H1 (cell line): ENCODE data around the gene TTC23. TPM values are rescaled to one million over a fixed set of nuclear protein-coding genes. Genes with fewer than 3 reads are reported as not detected.

ENCODE experiments used
- CTCF ChIA-PET: fragments of 300-600 bp; sonication (Branson Sonifier 250); formaldehyde crosslinking; loops from one replicate; lab custom pipeline; 2021; ENCODE audit not compliant: partially characterized antibody; lab: Charles Lee
- POLR2A ChIA-PET: fragments of 300-600 bp; sonication (Branson Sonifier 250); formaldehyde crosslinking; loops from one replicate; lab custom pipeline; 2021; ENCODE audit warnings: inconsistent platforms; ENCODE audit not compliant: partially characterized antibody; lab: Charles Lee
- DNase-seq, 2 experiments: peaks; one replicate each; pipeline versions ENCODE4 v3.0.0 to v3.0.0-alpha.2; 2010 to 2022; ENCODE audit warnings: low spot score in 2 of 2, low read depth in 1 of 2, mixed read lengths in 1 of 2
- FAIRE-seq: peaks from 2 replicates; lab custom pipeline; 2011; peaks lifted over from hg19 to GRCh38; lab: Jason Lieb, UNC
- H2AFZ ChIP-seq: 2 replicates; pipeline ENCODE4 v1.8.1; 2012; ENCODE audit warnings: low read length, inconsistent platforms
- H2AK5ac ChIP-seq: 2 replicates; pipeline ENCODE4 v1.6.1; 2013; ENCODE audit warnings: low read depth, low read length
- H2BK120ac ChIP-seq: replicated peaks from 2 replicates; pipeline ENCODE3; 2013; ENCODE audit warnings: low read depth, low read length, inconsistent platforms
- H2BK12ac ChIP-seq: 2 replicates; pipeline ENCODE4 v1.6.1; 2013; ENCODE audit warnings: low read depth, low read length
- H2BK15ac ChIP-seq: 2 replicates; pipeline ENCODE4 v1.6.1; 2013; ENCODE audit warnings: low read length
- H2BK20ac ChIP-seq: 2 replicates; pipeline ENCODE4 v1.6.1; 2013; ENCODE audit warnings: low read length
- H2BK5ac ChIP-seq: 2 replicates; pipeline ENCODE4 v1.6.1; 2013; ENCODE audit warnings: low read depth, low read length
- H3K14ac ChIP-seq: 2 replicates; pipeline ENCODE4 v1.6.1; 2013; ENCODE audit warnings: inconsistent platforms; ENCODE audit not compliant: insufficient read length
- H3K18ac ChIP-seq: 2 replicates; pipeline ENCODE4 v1.6.1; 2013; ENCODE audit warnings: low read length; ENCODE audit errors: extremely low read depth
- H3K23ac ChIP-seq: 2 replicates; pipeline ENCODE4 v1.6.1; 2013; ENCODE audit warnings: inconsistent platforms; ENCODE audit not compliant: insufficient read length
- H3K23me2 ChIP-seq: 2 replicates; pipeline ENCODE4 v1.6.1; 2013; ENCODE audit warnings: low read depth, low read length
- H3K27ac ChIP-seq: 2 replicates; pipeline ENCODE4 v1.6.1; 2011; ENCODE audit warnings: low read depth, low read length, inconsistent platforms
- H3K27me3 ChIP-seq, 4 experiments: replicated peaks in 1 of 4; 1 replicate in 1 of 4; 2 replicates in 3 of 4; pipeline versions ENCODE4 v1.6.1 to v1.8.1; 2011 to 2013; ENCODE audit warnings: low read length in 3 of 4, mild to moderate bottlenecking in 3 of 4, inconsistent platforms in 2 of 4, mixed read lengths in 2 of 4, moderate library complexity in 1 of 4; ENCODE audit not compliant: control insufficient read depth in 3 of 4, insufficient read depth in 3 of 4; ENCODE audit errors: extremely low read depth in 1 of 4
- H3K36me3 ChIP-seq, 4 experiments: 2 replicates each; pipeline versions ENCODE4 v1.6.1 to v1.8.1; 2011 to 2013; ENCODE audit warnings: mild to moderate bottlenecking in 4 of 4, low read length in 3 of 4, moderate library complexity in 2 of 4, control low read depth in 1 of 4, inconsistent platforms in 1 of 4; ENCODE audit not compliant: insufficient read depth in 4 of 4, control insufficient read depth in 2 of 4
- H3K4ac ChIP-seq: replicated peaks from 2 replicates; pipeline ENCODE3; 2013; ENCODE audit warnings: low read length, low read depth, mixed read lengths, inconsistent platforms; ENCODE audit not compliant: insufficient read length
- H3K4me1 ChIP-seq, 4 experiments: replicated peaks in 1 of 4; 1 replicate in 1 of 4; 2 replicates in 3 of 4; pipeline versions ENCODE4 v1.6.1 to v1.8.1; 2011 to 2013; ENCODE audit warnings: low read length in 3 of 4, inconsistent platforms in 2 of 4, mixed read lengths in 1 of 4; ENCODE audit not compliant: insufficient read depth in 4 of 4, control insufficient read depth in 3 of 4
- H3K4me2 ChIP-seq, 2 experiments: 2 replicates each; pipeline versions ENCODE4 v1.6.1 to v1.8.1; 2011 to 2013; ENCODE audit warnings: low read depth in 2 of 2, low read length in 2 of 2, control low read depth in 1 of 2, inconsistent platforms in 1 of 2, mild to moderate bottlenecking in 1 of 2; ENCODE audit not compliant: insufficient read depth in 1 of 2
- H3K4me3 ChIP-seq, 4 experiments: fragments of 200-600, 300-600 bp in 1 of 4; sonication (generic), shearing (Covaris generic), sonication (Bioruptor Twin) in 1 of 4; 2 replicates each; pipeline versions ENCODE4 v1.5.1 to v1.8.1; 2011 to 2016; ENCODE audit warnings: low read length in 4 of 4, low read depth in 3 of 4, control low read depth in 2 of 4, inconsistent platforms in 2 of 4, mild to moderate bottlenecking in 2 of 4, mixed read lengths in 1 of 4, moderate library complexity in 1 of 4; ENCODE audit not compliant: insufficient read depth in 2 of 4; ENCODE audit errors: extremely low read depth in 1 of 4
- H3K56ac ChIP-seq: replicated peaks from 2 replicates; pipeline ENCODE3; 2013; ENCODE audit warnings: low read depth, mild to moderate bottlenecking, mixed read lengths, low read length, inconsistent platforms; ENCODE audit not compliant: insufficient read length
- H3K79me1 ChIP-seq: 2 replicates; pipeline ENCODE4 v1.6.1; 2013; ENCODE audit warnings: low read depth, low read length, control low read depth
- H3K79me2 ChIP-seq, 2 experiments: 2 replicates each; pipeline versions ENCODE4 v1.6.1 to v1.8.1; 2012 to 2013; ENCODE audit warnings: low read length in 2 of 2, mild to moderate bottlenecking in 2 of 2, inconsistent platforms in 1 of 2; ENCODE audit not compliant: insufficient read depth in 2 of 2, control insufficient read depth in 1 of 2
- H3K9ac ChIP-seq, 4 experiments: replicated peaks in 1 of 4; 1 replicate in 1 of 4; 2 replicates in 3 of 4; pipeline versions ENCODE4 v1.6.1 to v1.8.1; 2011 to 2013; ENCODE audit warnings: low read depth in 3 of 4, low read length in 3 of 4, control low read depth in 2 of 4, mild to moderate bottlenecking in 2 of 4, moderate library complexity in 2 of 4, inconsistent platforms in 1 of 4; ENCODE audit errors: extremely low read depth in 1 of 4
- H3K9me3 ChIP-seq, 2 experiments: 2 replicates each; pipeline versions ENCODE4 v1.6.1 to v1.8.1; 2012 to 2013; ENCODE audit warnings: mild to moderate bottlenecking in 2 of 2, moderate library complexity in 2 of 2, control low read depth in 1 of 2, inconsistent platforms in 1 of 2, low read depth in 1 of 2, low read length in 1 of 2, mixed read lengths in 1 of 2; ENCODE audit not compliant: insufficient read depth in 2 of 2
- H4K20me1 ChIP-seq, 2 experiments: replicated peaks in 1 of 2; 2 replicates each; pipeline versions ENCODE3 to v1.8.1; 2011 to 2013; ENCODE audit warnings: inconsistent platforms in 2 of 2, low read length in 2 of 2, mild to moderate bottlenecking in 1 of 2; ENCODE audit not compliant: insufficient read depth in 2 of 2, control insufficient read depth in 1 of 2
- H4K5ac ChIP-seq: 2 replicates; pipeline ENCODE4 v1.6.1; 2013; ENCODE audit warnings: low read length, low read depth, mixed read lengths, inconsistent platforms; ENCODE audit not compliant: insufficient read length
- H4K8ac ChIP-seq: 2 replicates; pipeline ENCODE4 v1.8.0; 2013; ENCODE audit warnings: mild to moderate bottlenecking, moderate library complexity, low read length, inconsistent platforms; ENCODE audit not compliant: insufficient read depth; ENCODE audit errors: extremely low read depth
- H4K91ac ChIP-seq: replicated peaks from 2 replicates; pipeline ENCODE3; 2013; ENCODE audit warnings: low read length, mixed read lengths, inconsistent platforms; ENCODE audit not compliant: insufficient read length
- JUN ChIP-seq: IDR thresholded peaks from 2 replicates; pipeline ENCODE4 v1.6.1; 2011; ENCODE audit warnings: low read depth, mild to moderate bottlenecking, improper control_type of control experiment, low read length
- WGBS, 2 experiments: shearing (Covaris generic) in 1 of 2; methylation state at CpG; one replicate each; pipeline versions ENCODE4 v1.1.6 to v1.1.7; 2013 to 2015; ENCODE audit warnings: low lambda C conversion rate in 2 of 2, mixed read lengths in 2 of 2, inconsistent platforms in 1 of 2, low coverage in 1 of 2, missing lambda C conversion rate in 1 of 2; ENCODE audit not compliant: insufficient replicate concordance in 2 of 2, insufficient coverage in 1 of 2, insufficient read length in 1 of 2; ENCODE audit errors: extremely low coverage in 1 of 2, missing lambda C conversion rate in 1 of 2; 5-methylcytosine and 5-hydroxymethylcytosine counted together
- polyA plus RNA-seq, 7 experiments: library from polyadenylated mRNA; depleted of rRNA in 3 of 7; stranded (reverse) in 5 of 7; unstranded in 2 of 7; fragments of >200 nt in 5 of 7; fragments of 200-250 nt in 2 of 7; gene quantifications; 1 replicate in 5 of 7; 2 replicates in 1 of 7; 4 replicates in 1 of 7; pipeline versions ENCODE4 v1.2.1 to v1.2.3, GENCODE V29; 2011 to 2013; ENCODE audit warnings: missing spikeins in 2 of 7, mixed read lengths in 2 of 7
- total RNA-seq: library from RNA; stranded (reverse); fragmentation: NEBNext Ultra II Directional; extraction: Animal tissue kit (Norgen Biotek cat#: 25700); gene quantifications from 2 replicates; pipeline ENCODE4 v1.2.1, GENCODE V29; 2021

The TTC23 gene
- total and polyA plus RNA-seq, 2 of the 8 experiments (the other 6 are each of a cell fraction or from before 2014, with no cell fraction given): 4.8 to 23.0 TPM

DNA sequence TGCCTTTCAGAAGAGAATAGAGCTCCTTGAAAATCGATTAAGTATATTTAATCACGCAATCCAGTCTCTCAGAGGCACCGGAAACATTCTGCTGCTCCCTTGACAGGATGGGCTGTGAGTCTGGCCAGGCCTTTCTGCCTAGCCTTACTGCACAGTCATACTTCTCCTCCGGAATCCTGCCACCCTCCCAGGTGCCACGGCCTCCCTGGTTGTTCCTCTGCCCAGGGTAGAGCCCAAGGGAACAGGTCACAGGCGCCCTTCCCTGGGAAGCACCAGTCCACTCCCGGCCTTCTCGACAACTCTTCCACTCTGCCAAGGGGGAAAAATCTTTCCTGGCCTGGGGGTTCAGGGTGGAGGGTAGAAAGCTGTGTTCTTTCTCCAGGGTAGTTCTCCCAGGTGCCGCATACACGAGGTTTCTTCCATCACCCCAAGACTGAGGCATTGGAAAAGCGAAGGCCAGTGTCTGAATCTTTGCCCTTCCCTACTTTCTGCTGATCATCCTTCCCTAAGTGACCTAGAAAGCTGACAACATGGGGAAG is 161.9 kb downstream of the TTC23 start:
- peaks cover 0 to 5% (median 3%) of the 10 kb centered on the region in 4 experiments; a peak in 4 of 7 replicates for H3K4me1 ChIP-seq
- ChIA-PET CTCF (interaction anchor here (0.6 to 2.5 kb wide), 9 partner anchors 11 to 874 kb away, joined by 3 to 12 read pairs (median 3); no protein-coding TSS in a partner anchor), POLR2A (no interaction called here)
- no peak overlapping the region for H3K4me2 ChIP-seq
- H3K9me3 ChIP-seq: no peaks in the 10 kb centered on the region; a peak in 1 of 4 replicates
- H2BK120ac ChIP-seq: no peak overlapping the region
- no peak overlapping the region for H3K56ac ChIP-seq
- H2BK20ac ChIP-seq: no peak overlapping the region
- H2BK15ac ChIP-seq: no peak overlapping the region
- no peaks in the 10 kb centered on the region for H3K79me1 ChIP-seq
- no peak for DNase-seq
- no peak overlapping the region for H3K4me3 ChIP-seq
- H2AK5ac ChIP-seq: no peak overlapping the region
- H3K79me2 ChIP-seq: no peaks in the 10 kb centered on the region
- no peak overlapping the region for H2AFZ ChIP-seq
- no peak overlapping the region for H3K27ac ChIP-seq
- no peaks in the 10 kb centered on the region for H3K27me3 ChIP-seq
- no peaks in the 10 kb centered on the region for H4K20me1 ChIP-seq
- no peak overlapping the region for H3K9ac ChIP-seq
- FAIRE-seq: no peak
- H3K14ac ChIP-seq: no peak overlapping the region
- H4K8ac ChIP-seq: no peak overlapping the region
- 93% methylated on average over 11 of the region's 11 CpGs; no CpG with 5 or more reads in 1 of the 2 experiments for WGBS, 2 experiments
- no peak overlapping the region for H3K23ac ChIP-seq
- no peak overlapping the region for H2BK12ac ChIP-seq
- no peak overlapping the region for H3K4ac ChIP-seq
- no peak overlapping the region for H4K91ac ChIP-seq
- H3K18ac ChIP-seq: no peak overlapping the region
- H3K23me2 ChIP-seq: no peaks in the 10 kb centered on the region
- no peaks in the 10 kb centered on the region for H3K36me3 ChIP-seq
- no peak overlapping the region for H4K5ac ChIP-seq
- no peak overlapping the region for H2BK5ac ChIP-seq
- TF ChIP-seq JUN: no peak
